HG03575 (cell line): ENCODE data around the gene AREL1.

Experiments used
- ATAC-seq: cut with Tn5 transposase; IDR thresholded peaks from one replicate; pipeline ENCODE4 v1.9.1; 2021; ENCODE audit not compliant: unreplicated experiment, insufficient number of reproducible peaks, low FRiP score; ENCODE audit errors: extremely low read depth

AREL1 gene

DNA sequence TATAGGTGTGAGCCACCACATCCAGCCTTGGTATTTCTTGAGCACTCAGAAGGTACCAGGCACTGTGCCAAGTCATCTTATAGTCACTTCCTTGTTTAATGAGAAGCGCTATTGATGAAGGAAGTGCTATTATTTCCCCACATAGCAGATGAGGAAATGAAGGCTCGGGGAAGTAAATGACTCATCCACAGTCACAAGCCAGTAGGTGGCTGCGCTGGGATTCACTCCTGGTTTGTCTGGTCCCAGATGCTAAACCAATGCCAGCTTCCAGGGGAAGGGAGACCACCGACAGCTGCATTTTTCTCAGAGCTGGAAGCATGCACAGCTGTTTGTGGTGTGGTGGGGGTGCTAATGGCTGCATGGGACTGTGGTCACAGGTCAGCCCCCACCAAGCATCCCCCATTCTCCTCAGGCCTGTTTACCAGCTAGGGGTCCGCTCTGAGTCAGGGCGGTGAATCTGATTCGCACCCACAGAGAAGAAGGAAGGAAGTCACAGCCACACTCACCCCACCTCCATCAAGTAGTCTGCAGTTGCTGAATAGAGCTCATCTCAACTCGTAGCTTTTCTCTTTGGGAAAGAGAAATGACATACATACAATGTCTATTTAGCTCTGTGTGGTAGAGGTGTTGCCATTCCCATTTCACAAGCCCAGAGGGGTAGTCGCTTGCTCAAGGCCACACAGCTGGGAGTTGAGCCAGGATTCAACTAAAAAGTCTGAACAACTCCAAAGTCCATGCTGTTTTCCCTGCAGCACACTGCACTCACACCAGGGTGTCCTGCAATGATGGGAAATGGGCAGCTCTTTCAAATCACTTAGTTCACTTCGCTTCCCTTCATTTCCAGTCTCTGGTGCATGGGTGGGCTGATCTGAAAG is 94.6 kb downstream of the AREL1 start:
- ATAC-seq: no peak

DNA sequence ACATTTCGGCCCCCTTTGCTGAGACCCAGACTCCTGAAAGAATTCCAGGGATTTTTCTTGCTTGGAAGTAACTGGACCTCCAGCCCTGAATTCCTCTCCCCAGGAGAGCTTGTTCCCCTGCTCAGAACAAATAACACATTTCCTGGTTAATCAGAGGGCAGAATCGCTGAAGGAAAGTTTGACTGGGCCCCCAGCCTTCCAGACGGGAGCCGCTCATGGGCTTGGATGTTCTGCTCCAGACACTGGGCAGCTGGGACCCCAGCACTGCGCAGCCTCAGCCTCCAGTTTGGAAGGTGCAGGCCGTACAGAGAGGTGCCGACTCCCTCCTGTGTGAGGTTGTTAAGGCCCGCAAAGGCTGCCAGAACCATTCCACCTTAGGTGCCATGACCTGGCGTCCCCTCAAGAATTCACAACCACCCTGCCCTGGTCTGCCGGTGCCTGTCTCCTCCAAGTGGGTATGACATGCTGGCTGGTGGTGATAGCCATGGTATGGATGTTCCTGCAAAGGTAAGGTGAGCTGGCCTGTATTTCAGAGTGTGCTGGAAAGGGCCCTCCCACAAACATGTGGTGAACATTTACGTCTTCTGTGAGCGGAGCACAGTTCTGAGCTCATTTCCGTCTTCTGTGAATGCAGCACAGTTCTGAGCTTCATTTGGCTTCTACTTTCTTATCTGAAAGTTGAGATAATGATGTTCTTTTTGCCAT is 95.7 kb downstream of the AREL1 start:
- ATAC-seq: no peak

DNA sequence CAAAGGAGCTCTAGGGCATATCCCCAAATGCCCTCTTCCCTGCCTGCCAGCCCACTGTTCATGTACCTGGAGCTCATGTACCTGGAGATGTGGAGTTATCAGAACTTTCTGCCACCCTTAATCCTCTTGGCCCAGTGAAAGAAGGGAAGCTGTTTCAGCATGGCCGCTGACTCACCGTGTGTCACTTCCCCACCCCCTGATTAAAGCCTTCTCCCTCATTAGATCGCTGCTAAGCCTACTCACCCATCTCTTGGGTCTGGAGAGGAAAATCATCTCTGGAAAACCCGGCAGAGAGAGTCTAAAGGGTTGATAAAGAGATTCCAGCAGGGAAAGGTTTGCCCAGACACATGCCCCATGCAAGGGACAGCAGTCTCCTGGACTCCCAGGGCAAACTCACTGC is 96.4 kb downstream of the AREL1 start:
- no peak for ATAC-seq

DNA sequence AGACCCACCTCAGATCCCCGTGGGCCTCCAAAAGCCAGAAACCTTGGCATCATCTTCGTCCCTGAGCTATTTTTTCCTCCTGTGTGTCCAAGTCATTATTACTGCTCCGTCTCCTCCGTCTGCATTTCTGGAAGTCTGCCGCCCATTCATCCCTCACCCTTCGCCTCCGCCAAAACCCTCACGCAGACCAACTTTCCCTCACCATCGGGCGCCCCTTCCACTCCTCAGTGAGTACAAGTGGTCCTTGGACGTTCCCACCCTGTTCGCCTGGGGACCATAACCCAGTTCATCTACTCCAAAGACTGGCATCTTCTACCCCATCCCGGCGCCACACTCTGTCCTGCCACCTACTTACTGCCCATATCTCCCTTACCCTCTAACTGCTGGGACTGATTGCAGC is 97.1 kb downstream of the AREL1 start:
- no peak for ATAC-seq

DNA sequence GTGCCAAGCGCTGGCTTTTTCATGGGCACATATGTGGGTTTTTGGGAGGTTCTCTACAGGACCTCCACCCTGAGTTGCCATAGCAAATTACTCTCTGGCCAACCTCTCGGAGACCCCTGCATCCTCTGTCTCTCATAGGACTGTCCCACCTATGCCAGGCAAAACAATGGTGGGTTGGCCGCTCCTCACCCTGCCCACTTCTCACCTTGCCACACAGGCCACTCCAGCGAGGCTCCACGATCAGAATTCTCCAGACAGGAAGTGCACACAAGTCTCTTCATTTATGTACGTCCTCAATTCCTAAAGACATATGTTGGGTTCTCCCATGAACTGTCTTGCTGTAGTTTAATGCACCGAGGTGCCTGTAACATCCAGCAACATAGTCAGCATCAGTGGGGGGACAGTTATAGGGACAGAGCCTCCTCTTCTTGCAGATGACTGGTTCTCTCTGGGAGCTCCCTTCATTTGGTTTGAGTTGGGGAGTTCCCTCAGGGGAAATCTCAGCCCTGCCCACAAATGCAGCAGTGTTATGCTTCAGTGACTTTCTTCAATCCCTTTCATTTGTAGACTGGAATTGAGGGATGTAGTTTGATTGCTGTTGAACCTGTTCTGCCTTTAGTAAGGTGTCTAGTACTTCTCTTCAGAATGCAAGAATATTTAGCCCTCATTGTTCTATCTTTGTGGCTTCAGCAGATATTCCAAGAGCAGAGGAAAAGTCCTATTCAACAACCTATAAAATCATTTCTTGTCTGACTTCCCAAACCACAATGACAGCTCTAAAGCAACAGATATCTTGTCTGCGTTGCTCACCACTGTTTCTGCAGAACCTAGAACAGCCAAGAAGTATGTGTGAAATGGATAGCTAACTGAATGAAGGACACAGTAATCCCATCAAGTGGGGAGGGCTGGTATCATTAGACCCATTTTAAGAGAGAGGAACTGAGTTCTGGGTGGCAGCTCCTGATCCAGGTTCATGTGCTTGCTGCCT is 98.1 kb downstream of the AREL1 start:
- no peak for ATAC-seq

DNA sequence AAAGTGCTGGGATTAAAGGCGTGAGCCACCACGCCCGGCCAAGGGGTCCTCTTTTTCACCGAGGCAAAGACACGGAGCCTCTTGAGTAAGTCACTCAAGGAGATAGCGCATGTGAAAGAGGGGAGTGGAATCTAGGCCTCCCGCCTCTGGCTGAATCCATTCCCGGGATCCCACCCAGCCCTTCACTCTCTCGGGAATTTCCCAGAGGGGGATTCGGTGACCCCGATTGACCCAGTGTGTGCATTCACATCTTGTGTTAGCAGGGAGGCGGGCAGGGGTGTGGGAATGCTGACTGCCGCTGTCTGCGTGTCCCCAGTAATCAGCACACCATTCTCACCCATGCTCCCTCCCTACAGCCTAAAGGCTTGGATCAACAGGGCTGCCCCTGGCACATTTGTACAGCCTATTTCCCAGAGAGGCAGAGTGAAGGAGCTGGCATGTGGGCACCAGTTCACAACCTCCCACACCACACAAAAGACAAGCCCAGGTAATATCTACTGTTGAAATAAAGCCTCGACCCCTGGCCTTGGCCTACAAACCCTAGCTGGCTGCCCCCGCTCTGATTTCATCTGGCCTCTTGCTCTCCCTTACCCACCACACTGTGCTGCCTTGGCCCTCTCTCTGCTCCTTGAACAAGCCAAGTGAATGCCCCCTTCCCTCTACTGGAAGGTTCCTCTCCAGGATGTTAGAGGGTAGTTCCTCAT is 99.5 kb downstream of the AREL1 start:
- no peak for ATAC-seq

DNA sequence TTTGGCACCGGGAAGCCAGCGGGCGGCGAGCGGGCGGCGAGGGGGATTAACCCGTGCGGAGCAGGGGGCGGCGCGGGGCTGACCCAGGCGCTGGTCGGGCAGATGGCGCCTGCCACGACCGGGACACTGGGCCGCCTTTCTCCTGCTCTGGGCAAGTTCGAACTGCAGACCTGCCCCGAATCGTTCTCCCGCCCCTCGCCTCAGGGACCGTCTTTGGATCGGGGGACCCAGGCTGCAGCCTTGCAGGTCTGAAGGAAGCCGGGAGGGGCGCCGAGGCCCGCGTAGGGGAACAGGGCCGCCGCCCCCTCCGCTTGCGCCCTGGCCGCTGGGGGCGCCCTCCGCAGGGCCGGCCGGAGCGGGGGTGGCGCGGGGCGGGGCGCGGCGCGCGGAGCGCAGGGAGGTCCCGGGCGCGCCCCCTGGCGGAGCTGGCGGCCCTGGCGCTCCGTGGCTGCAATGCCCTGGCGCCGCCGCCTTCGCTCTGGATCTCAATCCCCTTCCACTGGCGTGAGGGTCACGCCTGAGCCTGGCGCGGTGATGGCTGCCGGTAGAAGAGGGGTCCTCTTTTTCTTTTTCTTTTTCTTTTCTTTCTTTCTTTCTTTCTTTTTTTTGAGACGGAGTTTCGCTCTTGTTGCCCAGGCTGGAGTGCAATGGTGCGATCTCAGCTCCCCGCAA is 100.4 kb downstream of the AREL1 start:
- ATAC-seq: no peak

DNA sequence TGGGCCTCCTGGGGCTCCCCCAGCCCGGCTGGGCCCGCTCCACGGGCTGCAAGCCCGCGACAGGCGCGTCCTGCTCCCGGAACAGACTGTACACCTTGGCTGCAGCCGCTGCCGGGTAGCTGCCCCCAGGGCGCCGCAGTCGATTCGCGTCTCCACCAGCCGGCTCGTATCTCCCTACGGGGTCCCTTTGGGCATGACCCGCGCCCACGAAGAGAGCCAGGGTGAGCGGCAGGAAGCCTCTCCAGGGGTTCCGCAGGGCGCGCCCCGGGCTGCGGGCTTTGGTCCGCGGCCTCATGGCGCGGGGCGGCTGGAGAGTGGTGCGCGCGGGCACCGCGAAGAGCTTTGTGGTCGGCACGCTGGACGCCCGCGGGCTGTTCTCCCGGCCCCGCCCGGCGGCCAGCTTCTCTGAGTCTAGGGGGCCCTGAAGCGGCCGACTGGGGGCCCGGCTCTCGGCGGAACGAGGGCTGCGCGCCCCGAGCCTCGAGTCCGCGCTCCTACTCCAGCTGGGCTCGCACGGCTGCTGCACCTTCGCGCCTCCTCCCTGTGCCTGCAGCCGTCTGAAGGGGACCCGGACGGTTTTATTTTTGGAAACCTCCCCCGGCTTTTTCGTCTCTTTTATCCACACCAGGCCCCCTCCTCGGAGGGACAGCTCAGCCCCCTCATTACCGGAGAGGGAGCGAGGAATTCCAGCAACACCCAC is 101.1 kb downstream of the AREL1 start, which contains the start of gene LTBP2:
TSS of gene LTBP2 (minus strand) at position 588 of the 700 bp plus-strand sequence. CDS start at position 295, 293 bp downstream.
- ATAC-seq: no peak
